HG03103 (cell line): Measurements from ENCODE around the gene ATP6V1G3.
A peak's percentile ranks its signal among the peaks of the same experiment; 100 is the strongest.
"Not testable (repeated sequence)": the region's sequence is repeated elsewhere in the genome, so short reads cannot be mapped to it uniquely, and the experiment has no call there.

ENCODE experiments used
- ATAC-seq: cut with Tn5 transposase; IDR thresholded peaks from one replicate; pipeline ENCODE4 v1.9.1; 2021; ENCODE audit warnings: low read depth; ENCODE audit not compliant: unreplicated experiment

The ATP6V1G3 gene

GRCh38 chr1:198540580-198540979 lies at the start of gene ATP6V1G3:
Gene ATP6V1G3 (minus strand): TSS chr1:198540680. CDS start chr1:198540650, 30 bp downstream.
- ATAC-seq, result no peak

GRCh38 chr1:198588845-198589244 lies 48.4 kb upstream of the ATP6V1G3 start:
- no peak for ATAC-seq

- no peak for ATAC-seq
Observed at GRCh38 chr1:198584163-198584562, 43.7 kb upstream of the ATP6V1G3 start.

- ATAC-seq, result not testable (repeated sequence)
Observed at GRCh38 chr1:198583209-198583802, 42.8 kb upstream of the ATP6V1G3 start.

- no peak for ATAC-seq
Observed at GRCh38 chr1:198577444-198577843, 37.0 kb upstream of the ATP6V1G3 start.

GRCh38 chr1:198575798-198576641 lies 35.5 kb upstream of the ATP6V1G3 start:
- ATAC-seq, result peak; percentile 70

- ATAC-seq, result no peak
Observed at GRCh38 chr1:198575292-198575691, 34.8 kb upstream of the ATP6V1G3 start.

GRCh38 chr1:198574325-198574724 lies 33.8 kb upstream of the ATP6V1G3 start:
- ATAC-seq, result no peak

GRCh38 chr1:198564716-198565115 lies 24.2 kb upstream of the ATP6V1G3 start:
- ATAC-seq, result no peak

GRCh38 chr1:198564157-198564556 lies 23.7 kb upstream of the ATP6V1G3 start:
- ATAC-seq, result no peak

- ATAC-seq, result no peak
Observed at GRCh38 chr1:198563583-198563982, 23.1 kb upstream of the ATP6V1G3 start.

GRCh38 chr1:198560161-198560560 lies 19.7 kb upstream of the ATP6V1G3 start:
- no peak for ATAC-seq

GRCh38 chr1:198559362-198559761 lies 18.9 kb upstream of the ATP6V1G3 start:
- no peak for ATAC-seq

GRCh38 chr1:198558402-198558801 lies 17.9 kb upstream of the ATP6V1G3 start:
- no peak for ATAC-seq

GRCh38 chr1:198556971-198557370 lies 16.5 kb upstream of the ATP6V1G3 start:
- ATAC-seq, result peak; percentile 97

- no peak for ATAC-seq
Observed at GRCh38 chr1:198552668-198553416, 12.4 kb upstream of the ATP6V1G3 start.

- ATAC-seq, result no peak
Observed at GRCh38 chr1:198550941-198551524, 10.6 kb upstream of the ATP6V1G3 start.

GRCh38 chr1:198549866-198550265 lies 9.4 kb upstream of the ATP6V1G3 start:
- peak; percentile 83 for ATAC-seq

GRCh38 chr1:198548890-198549289 lies 8.4 kb upstream of the ATP6V1G3 start:
- no peak for ATAC-seq

- ATAC-seq, result no peak
Observed at GRCh38 chr1:198545156-198545555, 4.7 kb upstream of the ATP6V1G3 start.

- ATAC-seq, result no peak
Observed at GRCh38 chr1:198544265-198544664, 3.8 kb upstream of the ATP6V1G3 start.
